ENCODE results near the gene ZCCHC3. TPM values are rescaled to one million over a fixed set of nuclear protein-coding genes. Genes with fewer than 3 reads are reported as not detected.

ZCCHC3 gene
- total RNA-seq, 2 experiments from 2014 or later = 17.8 to 18.0 TPM

DNA sequence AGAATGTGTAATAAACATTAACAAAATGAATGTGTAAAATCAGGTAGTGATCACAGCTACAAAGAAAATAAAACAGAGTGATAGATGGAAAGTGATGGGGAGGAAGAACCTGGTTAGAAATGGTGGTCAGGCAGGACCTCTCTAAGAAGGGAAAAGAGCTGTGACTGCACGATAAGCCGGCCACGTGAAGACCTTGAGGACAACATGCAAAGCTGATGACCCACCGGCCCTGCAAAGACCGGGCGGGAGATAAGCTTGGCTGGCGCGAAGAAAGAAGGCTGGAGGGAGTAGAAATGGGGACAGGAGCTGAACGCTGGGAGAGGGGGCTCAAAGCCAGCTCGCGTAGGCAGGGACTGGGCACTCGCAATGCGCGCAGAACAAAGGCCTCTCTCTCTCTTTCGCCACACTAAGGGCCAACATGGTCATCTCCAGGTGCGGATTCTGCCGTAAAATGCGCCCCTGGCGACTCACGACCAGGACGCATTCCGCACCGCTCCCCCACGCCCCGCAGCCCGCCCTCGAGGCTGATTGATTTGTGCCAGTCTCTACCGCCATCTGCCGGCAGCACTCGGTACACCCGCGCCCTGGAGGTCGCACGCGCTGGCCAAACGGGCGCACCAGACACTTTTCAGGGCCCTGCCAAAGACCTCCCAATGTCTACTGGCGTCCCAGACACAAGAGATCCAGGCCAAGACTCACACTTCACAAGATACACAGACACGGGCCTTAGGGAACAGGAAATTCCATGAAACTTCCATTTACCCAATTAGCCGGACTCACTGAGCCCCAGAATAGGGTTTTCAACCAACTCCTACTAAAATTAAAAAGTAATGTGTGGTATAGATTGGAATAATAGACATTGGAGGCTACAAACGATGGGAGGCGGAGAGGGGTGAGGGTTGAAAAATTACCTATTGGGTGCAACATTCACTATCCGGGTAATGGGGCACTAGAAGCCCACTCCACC, 30.5 kb upstream of the ZCCHC3 start:
- H3K9me3 Mint-ChIP-seq = no peaks in the 10 kb centered on the region
- H3K4me3 Mint-ChIP-seq = peak overlapping the region; percentile 71
- intact Hi-C loops (cut with micrococcal nuclease) = loop anchor here (2.0 kb wide), 1 partner anchor 58 kb away; no protein-coding TSS in a partner anchor
- CTCF ChIA-PET = interaction anchor here (0.7 to 4.9 kb wide), 31 partner anchors 10 to 164 kb away, joined by 3 to 45 read pairs (median 6); partner anchors contain the start of genes DEFB129 and DEFB132
- TF ChIP-seq, protein P1, sequence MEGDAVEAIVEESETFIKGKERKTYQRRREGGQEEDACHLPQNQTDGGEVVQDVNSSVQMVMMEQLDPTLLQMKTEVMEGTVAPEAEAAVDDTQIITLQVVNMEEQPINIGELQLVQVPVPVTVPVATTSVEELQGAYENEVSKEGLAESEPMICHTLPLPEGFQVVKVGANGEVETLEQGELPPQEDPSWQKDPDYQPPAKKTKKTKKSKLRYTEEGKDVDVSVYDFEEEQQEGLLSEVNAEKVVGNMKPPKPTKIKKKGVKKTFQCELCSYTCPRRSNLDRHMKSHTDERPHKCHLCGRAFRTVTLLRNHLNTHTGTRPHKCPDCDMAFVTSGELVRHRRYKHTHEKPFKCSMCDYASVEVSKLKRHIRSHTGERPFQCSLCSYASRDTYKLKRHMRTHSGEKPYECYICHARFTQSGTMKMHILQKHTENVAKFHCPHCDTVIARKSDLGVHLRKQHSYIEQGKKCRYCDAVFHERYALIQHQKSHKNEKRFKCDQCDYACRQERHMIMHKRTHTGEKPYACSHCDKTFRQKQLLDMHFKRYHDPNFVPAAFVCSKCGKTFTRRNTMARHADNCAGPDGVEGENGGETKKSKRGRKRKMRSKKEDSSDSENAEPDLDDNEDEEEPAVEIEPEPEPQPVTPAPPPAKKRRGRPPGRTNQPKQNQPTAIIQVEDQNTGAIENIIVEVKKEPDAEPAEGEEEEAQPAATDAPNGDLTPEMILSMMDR (IDR thresholded peaks at IDR 0.05) = peak; percentile 95
- H3K27ac Mint-ChIP-seq = peak overlapping the region; percentile 30
- peaks cover 10% of the 10 kb centered on the region for H3K4me1 Mint-ChIP-seq (ENCODE audit: low read depth)
- H3K36me3 Mint-ChIP-seq (ENCODE audit: low read depth) = no peaks in the 10 kb centered on the region
- DNase-seq (peak; percentile 96), ATAC-seq (peak; percentile 99)
- POLR2A ChIA-PET = interaction anchor here (1.1 kb wide), 1 partner anchor 57 kb away, joined by 5 read pairs; no protein-coding TSS in a partner anchor
- peaks cover 4% of the 10 kb centered on the region for H3K27me3 Mint-ChIP-seq

DNA sequence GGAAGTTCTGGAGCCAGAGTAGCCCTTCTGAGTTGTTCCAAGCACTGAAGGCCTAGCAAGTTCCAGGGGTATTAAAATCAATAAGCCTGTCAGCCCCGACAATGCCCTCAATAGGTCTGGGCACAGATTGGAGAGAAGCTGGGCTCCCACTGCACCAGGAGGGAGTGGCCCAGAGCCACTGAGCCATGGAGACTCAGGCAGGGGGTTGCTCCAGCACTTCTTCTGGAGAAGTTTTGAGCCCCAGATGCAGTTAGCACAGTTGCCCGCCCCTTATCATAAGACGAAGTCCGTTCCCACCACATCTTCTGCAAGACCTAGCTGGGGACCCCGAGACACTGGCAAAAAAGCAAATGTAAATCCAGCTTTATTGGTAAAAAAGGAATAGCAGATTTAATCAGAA, 26.9 kb upstream of the ZCCHC3 start:
- no peak overlapping the region for H3K27ac Mint-ChIP-seq
- POLR2A ChIA-PET = no interaction called here
- no peak for ATAC-seq
- intact Hi-C loops (cut with micrococcal nuclease) = no loop called here
- H3K9me3 Mint-ChIP-seq = no peaks in the 10 kb centered on the region
- TF ChIP-seq, protein P1 (IDR thresholded peaks at IDR 0.05) = no peak
- peaks cover 10% of the 10 kb centered on the region for H3K4me1 Mint-ChIP-seq (ENCODE audit: low read depth)
- peaks cover 4% of the 10 kb centered on the region for H3K27me3 Mint-ChIP-seq
- H3K4me3 Mint-ChIP-seq = no peak overlapping the region
- H3K36me3 Mint-ChIP-seq (ENCODE audit: low read depth) = no peaks in the 10 kb centered on the region
- CTCF ChIA-PET = interaction anchor here (2.0 kb wide), 1 partner anchor 55 kb away, joined by 4 read pairs; no protein-coding TSS in a partner anchor
- DNase-seq = no peak

DNA sequence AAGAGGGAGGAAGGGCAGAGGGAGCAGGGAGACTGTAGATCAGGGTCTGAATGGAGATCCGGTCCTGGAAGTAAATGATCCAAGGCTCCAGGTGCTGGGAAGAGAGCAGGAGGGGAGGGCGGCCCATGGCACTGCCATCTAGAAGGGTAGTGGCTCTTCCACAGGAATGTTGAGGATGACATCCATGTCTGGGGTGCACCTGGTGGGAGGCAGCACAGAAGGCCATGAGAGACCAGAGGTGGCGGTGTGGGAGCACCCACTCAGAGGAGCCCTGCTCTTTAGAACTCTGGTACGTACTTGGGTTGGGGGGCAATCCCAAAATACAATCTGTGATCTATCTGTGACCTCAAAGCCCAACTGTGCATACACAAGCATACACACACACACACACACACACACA, 26.3 kb upstream of the ZCCHC3 start:
- no peaks in the 10 kb centered on the region for H3K9me3 Mint-ChIP-seq
- TF ChIP-seq, protein P1 (IDR thresholded peaks at IDR 0.05) = no peak
- intact Hi-C loops (cut with micrococcal nuclease) = no loop called here
- no peaks in the 10 kb centered on the region for H3K36me3 Mint-ChIP-seq (ENCODE audit: low read depth)
- ATAC-seq = no peak
- H3K4me3 Mint-ChIP-seq = no peak overlapping the region
- H3K27me3 Mint-ChIP-seq = peaks cover under 1% of the 10 kb centered on the region
- ChIA-PET POLR2A (no interaction called here), CTCF (no interaction called here)
- peaks cover 10% of the 10 kb centered on the region for H3K4me1 Mint-ChIP-seq (ENCODE audit: low read depth)
- no peak for DNase-seq
- H3K27ac Mint-ChIP-seq = no peak overlapping the region

DNA sequence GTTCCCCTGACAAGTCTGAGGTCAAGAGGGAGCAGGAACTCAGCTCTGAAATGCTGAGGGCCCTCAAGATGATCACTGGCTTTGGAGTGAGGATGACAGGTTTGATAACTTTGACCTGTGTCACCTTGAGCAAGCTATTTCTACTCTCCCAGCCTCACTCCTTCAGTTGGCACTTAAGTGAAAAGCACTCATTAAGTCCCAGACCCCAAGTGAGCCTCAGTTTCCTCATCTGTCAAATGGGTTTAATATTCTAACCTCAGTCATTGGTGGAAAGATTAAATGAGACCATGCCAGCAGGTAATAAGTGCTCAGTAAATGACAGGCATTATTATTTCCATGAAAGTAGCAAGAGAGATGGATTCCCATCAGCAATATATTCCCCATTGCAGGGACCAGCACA, 25.8 kb upstream of the ZCCHC3 start:
- ChIA-PET CTCF (no interaction called here), POLR2A (no interaction called here)
- no peak for DNase-seq
- Mint-ChIP-seq H3K27me3 (no peaks in the 10 kb centered on the region), H3K9me3 (no peaks in the 10 kb centered on the region), H3K27ac (no peak overlapping the region), H3K4me1 (ENCODE audit: low read depth) (peaks cover 6% of the 10 kb centered on the region), H3K4me3 (no peak overlapping the region), H3K36me3 (ENCODE audit: low read depth) (no peaks in the 10 kb centered on the region)
- intact Hi-C loops (cut with micrococcal nuclease) = no loop called here
- ATAC-seq = no peak
- TF ChIP-seq, protein P1 (IDR thresholded peaks at IDR 0.05) = no peak

DNA sequence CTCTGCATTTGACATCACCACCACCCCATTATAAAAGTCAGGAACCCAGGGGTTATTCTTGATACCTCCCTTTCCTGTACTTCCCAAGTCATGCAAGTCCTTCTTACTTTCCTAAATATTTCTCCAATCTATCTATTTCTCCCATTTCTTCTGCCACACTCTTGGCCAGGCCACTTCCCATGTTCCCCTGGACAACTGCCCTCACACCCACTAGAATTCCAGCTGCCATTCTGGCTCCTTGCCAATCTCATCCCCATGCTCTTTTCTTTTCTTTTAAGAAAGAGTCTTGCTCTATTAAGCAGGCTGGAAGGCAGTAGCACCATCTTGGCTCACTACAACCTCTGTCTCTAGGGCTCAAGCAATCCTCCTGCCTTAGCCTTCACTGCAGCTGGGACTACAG, 24.7 kb upstream of the ZCCHC3 start:
- CTCF ChIA-PET = interaction anchor here (1.6 kb wide), 1 partner anchor 58 kb away, joined by 4 read pairs; no protein-coding TSS in a partner anchor

More for the DNA sequence above, 24.7 kb upstream of the ZCCHC3 start:
- TF ChIP-seq, protein P1 (IDR thresholded peaks at IDR 0.05) = no peak
- POLR2A ChIA-PET = interaction anchor here (0.9 kb wide), 1 partner anchor 8 kb away, joined by 3 read pairs; no protein-coding TSS in a partner anchor
- no peaks in the 10 kb centered on the region for H3K36me3 Mint-ChIP-seq (ENCODE audit: low read depth)
- H3K9me3 Mint-ChIP-seq = no peaks in the 10 kb centered on the region
- H3K27me3 Mint-ChIP-seq = no peaks in the 10 kb centered on the region
- no peak for ATAC-seq
- intact Hi-C loops (cut with micrococcal nuclease) = no loop called here
- no peaks in the 10 kb centered on the region for H3K4me1 Mint-ChIP-seq (ENCODE audit: low read depth)
- DNase-seq = no peak
- H3K27ac Mint-ChIP-seq = no peak overlapping the region
- H3K4me3 Mint-ChIP-seq = no peak overlapping the region

Data from activated CD8-positive, alpha-beta T cell treated with anti-CD3 and anti-CD28 coated beads for 36 hours (primary cell).